Measurements from ENCODE around the gene ACSM2A.
A peak's percentile ranks its signal among the peaks of the same experiment; 100 is the strongest.
"Not testable (repeated sequence)": the region's sequence is repeated elsewhere in the genome, so short reads cannot be mapped to it uniquely, and the experiment has no call there.

The ACSM2A gene

DNA sequence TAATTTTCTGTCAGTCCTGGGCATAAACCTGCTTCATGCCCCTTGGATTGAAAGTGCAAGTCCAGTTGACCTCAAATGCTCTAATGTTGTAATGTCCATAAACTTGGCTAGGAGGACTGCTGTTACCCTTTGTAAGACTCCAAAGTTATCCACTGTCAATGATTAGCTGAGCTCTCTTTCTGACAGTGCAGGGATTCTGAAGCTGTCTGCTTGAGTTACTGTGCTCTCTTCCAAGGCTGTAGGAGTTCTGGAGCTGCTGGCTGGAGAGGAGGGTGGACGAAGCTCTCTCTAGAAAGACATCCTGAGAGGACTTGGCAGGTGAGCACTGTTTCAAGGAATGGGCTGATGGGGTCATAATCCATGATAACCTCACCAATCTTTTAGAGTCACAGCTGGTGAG lies at the start of gene ACSM2A:
Gene ACSM2A, plus strand, starts transcription at position 158 of the 400 bp plus-strand sequence. CDS start 8,594 bp downstream, outside the sequence.
- DNase-seq (ENCODE audit: insufficient read length, low spot score); FAIRE-seq: not testable (repeated sequence)

DNA sequence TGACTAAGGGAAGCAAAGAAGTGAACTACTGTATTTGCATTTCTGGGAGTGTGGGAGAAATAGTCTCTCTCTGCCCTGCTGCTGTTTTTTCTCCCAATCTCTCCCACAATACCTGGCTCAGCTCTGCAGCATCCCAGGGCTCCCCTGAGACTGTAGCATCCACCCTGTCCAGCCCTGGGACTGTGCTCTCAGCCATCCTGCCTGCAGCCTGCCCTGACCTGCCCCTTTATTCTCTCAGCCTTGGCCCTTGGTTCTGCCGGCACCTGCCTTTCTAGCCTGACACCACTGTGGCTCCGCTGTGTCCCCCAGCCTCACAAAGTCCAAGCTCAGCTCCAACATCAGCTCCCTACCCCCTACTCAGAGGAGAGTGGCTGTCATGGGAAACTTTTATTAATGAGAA lies 48.7 kb upstream of the ACSM2A start:
- FAIRE-seq (no peak), DNase-seq (ENCODE audit: insufficient read length, low spot score) (no peak)
- no peak for TF ChIP-seq POLR2A (IDR thresholded peaks at IDR 0.05; ENCODE audit: low read depth, low read length)

DNA sequence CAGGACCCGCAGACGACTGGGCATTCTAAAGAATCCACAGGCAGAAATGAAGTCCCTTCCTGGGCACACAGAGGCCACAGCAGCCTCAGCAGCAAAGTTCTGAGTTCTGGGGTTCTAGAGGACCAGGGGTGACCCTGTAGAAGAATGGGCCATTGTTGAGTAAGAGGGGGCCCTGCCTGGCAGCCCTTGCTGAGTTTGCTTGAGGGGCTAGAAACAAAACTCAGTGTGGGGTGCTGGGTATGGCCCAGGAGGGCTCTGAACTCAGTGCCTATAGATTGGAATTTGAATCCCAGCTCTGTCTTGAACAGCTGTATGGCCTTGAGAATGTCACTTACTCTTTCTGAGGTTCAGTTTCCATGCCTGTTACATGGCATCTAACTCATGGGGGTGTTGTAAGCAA lies 46.7 kb upstream of the ACSM2A start, which contains the start of gene PDILT:
Gene PDILT, minus strand, starts transcription at position 101 of the 400 bp plus-strand sequence. CDS start 5,437 bp downstream, outside the sequence.
- TF ChIP-seq POLR2A (IDR thresholded peaks at IDR 0.05; ENCODE audit: low read depth, low read length), result no peak
- DNase-seq (ENCODE audit: insufficient read length, low spot score) (no peak), FAIRE-seq (no peak)

DNA sequence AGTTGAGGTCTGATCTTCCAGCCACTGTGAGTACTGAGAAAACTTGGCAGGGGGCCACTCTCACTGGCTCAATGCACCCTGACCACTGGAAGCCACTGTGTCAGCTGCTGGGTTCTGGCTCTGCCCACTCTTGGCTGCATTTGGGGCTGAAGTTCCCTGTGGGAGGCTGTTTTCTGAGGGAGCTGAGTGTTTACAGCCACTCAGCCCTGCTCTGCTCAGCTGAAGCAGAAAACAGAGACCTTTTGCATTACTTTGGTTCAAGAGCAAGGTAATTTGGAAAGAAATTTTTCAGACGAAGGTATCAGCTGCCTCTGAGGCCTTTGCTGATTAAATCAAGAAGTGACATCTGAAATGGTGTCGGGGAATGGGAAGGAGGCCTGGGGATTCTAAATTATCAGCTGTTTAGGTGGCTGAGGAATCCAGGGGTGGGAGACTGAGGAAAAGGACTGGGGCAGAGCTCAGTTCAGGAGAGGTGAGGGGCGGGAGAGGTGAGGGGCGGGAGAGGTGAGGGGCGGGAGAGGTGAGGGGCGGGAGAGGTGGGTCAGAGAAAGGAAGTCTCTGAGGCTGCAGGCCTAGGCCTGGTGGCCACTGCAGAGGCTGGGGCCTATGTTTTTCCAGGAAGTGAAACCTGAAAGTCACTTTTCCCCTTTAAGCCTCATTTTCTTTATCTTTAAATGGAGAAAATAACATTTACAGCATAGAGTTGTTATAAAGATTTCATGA lies 41.8 kb upstream of the ACSM2A start, which contains the start of gene ACSM5:
Gene ACSM5, plus strand, starts transcription at position 137 of the 723 bp plus-strand sequence. CDS start 1,951 bp downstream, outside the sequence.
- no peak for DNase-seq (ENCODE audit: insufficient read length, low spot score)

DNA sequence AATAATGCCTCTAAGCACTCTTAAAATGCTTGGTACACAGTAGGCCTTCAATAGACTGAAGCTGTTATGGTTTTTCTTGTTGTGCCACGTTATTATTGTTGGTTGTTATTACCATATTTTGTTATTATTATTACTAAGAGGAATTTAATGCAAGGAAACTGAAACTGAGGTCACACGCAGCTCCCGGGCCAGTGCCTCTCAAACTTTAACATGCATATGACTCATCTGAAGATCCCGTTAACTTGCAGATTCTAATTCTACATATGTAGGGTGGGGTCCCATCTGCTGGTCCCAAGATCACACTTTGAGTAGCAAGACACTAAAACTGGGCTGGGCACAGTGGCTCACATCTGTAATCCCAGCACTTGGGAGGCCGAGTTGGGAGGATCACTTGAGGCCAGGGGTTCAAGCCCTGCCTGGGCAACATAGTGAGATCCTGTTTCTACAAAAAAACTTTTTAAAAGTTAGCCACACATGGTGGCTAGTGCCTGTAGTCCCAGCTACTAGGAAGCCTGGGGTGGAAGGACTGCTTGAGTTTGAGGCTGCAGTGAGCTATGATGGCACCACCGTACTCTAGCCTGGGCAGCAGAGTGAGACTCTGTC lies 41.1 kb upstream of the ACSM2A start:
- FAIRE-seq, result no peak
- TF ChIP-seq POLR2A (IDR thresholded peaks at IDR 0.05; ENCODE audit: low read depth, low read length), result no peak
- peak; percentile 17 for DNase-seq (ENCODE audit: insufficient read length, low spot score)

More for the DNA sequence above, 41.8 kb upstream of the ACSM2A start, which contains the start of gene ACSM5:
- no peak for TF ChIP-seq POLR2A (IDR thresholded peaks at IDR 0.05; ENCODE audit: low read depth, low read length)
- FAIRE-seq, result no peak

GRCh38 chr16:20411055-20411454 lies 40.3 kb upstream of the ACSM2A start:
- DNase-seq (ENCODE audit: insufficient read length, low spot score) (no peak), FAIRE-seq (no peak)
- TF ChIP-seq POLR2A (IDR thresholded peaks at IDR 0.05; ENCODE audit: low read depth, low read length), result no peak

DNA sequence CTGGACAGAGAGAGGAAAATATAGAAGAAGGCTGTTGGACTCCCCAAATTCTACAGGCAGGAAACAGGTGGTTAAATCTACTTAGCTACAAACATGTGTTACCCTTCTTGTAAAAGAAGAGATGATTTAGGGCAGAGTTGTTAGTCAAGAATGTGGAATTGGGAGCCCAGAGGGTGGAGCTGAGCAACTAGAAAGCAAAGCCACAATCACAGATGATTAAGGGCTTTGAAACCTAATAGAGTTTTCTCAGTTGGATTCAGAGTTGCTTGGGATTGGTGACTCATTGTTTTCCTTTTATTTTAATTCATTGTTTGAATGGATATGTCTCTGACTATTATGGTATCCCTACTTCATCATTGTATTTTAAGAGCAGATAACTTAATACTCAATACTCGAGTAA lies 35.8 kb upstream of the ACSM2A start:
- no peak for TF ChIP-seq POLR2A (IDR thresholded peaks at IDR 0.05; ENCODE audit: low read depth, low read length)
- no peak for FAIRE-seq
- no peak for DNase-seq (ENCODE audit: insufficient read length, low spot score)

DNA sequence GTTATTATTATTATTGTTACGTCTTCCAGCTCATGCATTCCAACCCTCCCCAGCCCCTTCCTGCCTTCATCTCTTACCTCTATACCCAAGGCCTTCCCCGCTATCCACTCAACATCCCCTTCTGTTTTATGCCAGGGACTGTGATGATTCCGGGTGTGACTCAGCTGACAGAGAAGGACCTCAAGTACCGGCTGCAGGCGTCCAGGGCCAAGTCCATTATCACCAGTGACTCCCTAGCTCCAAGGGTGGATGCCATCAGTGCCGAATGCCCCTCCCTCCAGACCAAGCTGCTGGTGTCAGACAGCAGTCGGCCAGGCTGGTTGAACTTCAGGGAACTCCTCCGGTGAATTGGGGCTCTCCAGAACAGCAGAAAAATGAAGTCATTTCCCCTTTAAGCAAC lies 32.2 kb upstream of the ACSM2A start:
- DNase-seq (ENCODE audit: insufficient read length, low spot score); FAIRE-seq: not testable (repeated sequence)

DNA sequence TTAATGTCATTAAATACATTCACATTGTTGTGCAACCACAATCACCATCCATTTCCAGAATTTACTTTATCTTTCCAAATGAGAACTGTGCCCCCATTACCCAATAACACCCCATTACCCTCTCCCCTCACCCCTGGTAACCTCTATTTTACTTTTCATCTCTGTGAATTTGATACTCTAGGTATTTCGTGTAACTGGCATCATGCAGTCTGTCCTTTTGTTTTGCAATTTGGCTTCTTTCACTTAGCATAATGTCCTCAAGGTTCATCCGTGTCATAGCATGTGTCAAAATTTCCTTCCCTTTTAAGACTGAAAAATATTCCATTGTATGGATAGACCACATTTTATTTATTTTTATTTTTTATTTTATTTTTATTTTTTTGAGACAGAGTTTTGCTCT lies 29.6 kb upstream of the ACSM2A start:
- FAIRE-seq; DNase-seq (ENCODE audit: insufficient read length, low spot score): not testable (repeated sequence)

DNA sequence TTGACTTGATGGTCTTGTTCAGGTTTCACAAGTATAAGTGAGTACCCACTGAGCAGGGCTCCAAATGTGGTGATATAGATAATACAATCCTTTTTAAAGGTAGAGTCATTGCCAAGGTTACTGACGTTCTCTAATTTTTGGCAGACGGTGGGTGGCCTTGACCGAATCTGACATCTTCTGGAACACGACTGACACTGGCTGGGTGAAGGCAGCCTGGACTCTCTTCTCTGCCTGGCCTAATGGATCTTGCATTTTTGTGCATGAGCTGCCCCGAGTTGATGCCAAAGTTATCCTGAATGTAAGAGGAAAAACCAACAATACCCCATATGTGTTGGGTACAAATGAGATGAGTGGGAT lies 27.6 kb upstream of the ACSM2A start:
- not testable (repeated sequence) for DNase-seq (ENCODE audit: insufficient read length, low spot score); FAIRE-seq

DNA sequence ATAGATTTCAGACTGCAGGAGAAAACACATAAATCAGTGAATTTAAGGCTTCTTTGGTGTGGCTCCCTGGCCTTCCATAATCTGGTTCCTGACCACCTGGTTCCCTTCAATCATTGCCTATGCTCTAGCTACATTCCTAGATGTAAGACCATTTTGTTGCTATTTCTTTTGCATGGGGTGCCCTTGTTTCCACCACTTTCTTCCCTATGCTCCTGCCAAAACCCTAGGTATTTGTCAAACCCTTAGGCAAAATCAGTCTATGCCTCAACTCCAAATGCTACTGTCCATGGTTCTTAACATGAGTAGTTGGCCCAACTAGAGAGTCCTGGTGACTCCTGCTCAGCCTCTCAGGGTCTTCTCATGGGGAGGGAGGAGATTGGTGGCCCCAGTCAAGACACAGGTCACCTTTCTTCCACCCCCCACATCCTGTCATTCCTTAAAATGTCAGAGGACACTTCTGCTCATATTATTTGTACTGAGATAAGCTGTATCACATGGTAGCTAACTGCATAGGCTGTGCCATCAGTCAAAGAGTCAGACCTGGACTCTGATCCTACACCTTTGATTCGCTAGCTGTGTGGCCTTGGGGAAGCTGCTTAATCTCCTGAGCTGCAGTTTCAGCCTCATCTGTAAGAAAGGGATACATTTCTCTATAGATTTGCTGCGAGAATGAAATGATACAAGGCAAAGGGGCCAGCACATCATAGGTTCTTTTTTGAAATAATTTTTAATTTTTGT lies 27.0 kb upstream of the ACSM2A start:
- FAIRE-seq, result no peak
- TF ChIP-seq POLR2A (IDR thresholded peaks at IDR 0.05; ENCODE audit: low read depth, low read length), result no peak

DNA sequence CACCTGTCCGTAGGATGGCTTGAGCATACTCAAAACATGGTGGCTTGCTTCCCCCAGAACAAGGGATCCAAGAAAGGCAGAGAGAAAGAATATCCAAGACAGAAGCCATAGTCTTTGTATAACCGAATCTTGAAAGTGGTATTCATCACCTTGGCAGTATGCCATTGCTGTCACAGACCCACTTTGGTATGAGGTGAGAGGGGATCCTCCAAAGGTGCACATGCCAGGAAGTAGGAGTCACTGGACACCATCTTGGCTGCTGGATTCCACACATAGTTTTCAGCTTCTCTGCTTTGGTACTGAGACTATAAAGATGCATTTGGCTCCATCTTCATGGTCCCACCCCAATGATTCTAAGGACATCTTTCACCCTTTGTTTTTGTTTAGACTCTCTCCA lies 23.9 kb upstream of the ACSM2A start:
- DNase-seq (ENCODE audit: insufficient read length, low spot score); FAIRE-seq: not testable (repeated sequence)

More for the DNA sequence above, 27.0 kb upstream of the ACSM2A start:
- DNase-seq (ENCODE audit: insufficient read length, low spot score), result no peak

DNA sequence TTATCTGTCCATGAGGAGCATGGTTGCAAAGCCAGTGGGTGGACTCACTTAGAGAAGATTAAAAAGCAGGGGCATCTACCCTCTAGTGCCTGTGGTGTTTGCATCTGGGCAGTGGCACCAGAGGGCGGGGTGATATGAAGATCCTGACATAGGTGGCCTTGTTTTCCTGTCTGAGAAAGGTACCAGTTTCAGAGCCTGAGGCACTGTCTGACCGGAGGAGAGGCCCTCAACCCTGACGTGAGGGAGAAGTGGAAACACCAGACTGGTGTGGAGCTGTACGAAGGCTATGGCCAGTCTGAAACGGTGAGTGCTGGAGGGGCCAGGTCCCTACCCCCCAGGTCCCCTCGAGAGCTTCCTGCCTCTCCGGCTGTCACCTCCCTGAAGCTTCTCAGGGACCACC lies 21.8 kb upstream of the ACSM2A start:
- FAIRE-seq; DNase-seq (ENCODE audit: insufficient read length, low spot score): not testable (repeated sequence)

DNA sequence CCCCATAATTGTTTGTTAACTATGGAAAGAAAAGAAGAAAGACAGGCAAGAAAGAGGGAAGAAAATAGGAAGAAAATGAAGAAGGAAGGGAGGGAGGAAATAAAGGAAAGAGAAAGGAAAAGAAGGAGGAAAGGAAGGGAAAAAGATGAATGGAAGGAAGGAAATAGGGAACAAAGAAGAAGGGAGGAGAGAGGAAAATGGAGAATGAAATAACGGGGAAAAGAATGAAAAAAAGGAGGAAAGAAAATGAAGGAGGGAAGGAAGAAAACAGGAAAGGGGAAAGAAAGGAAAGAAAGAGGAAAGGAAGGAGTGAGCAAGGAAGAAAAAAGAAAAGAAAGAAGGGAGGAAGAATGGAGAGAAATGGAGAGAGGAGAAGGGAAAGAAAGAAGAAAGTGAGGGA lies 20.8 kb upstream of the ACSM2A start:
- DNase-seq (ENCODE audit: insufficient read length, low spot score); FAIRE-seq: not testable (repeated sequence)

GRCh38 chr16:20430948-20431347 lies 20.4 kb upstream of the ACSM2A start:
- no peak for FAIRE-seq
- TF ChIP-seq POLR2A (IDR thresholded peaks at IDR 0.05; ENCODE audit: low read depth, low read length), result no peak
- DNase-seq (ENCODE audit: insufficient read length, low spot score), result no peak

GRCh38 chr16:20438950-20439349 lies 12.4 kb upstream of the ACSM2A start:
- DNase-seq (ENCODE audit: insufficient read length, low spot score); FAIRE-seq: not testable (repeated sequence)

DNA sequence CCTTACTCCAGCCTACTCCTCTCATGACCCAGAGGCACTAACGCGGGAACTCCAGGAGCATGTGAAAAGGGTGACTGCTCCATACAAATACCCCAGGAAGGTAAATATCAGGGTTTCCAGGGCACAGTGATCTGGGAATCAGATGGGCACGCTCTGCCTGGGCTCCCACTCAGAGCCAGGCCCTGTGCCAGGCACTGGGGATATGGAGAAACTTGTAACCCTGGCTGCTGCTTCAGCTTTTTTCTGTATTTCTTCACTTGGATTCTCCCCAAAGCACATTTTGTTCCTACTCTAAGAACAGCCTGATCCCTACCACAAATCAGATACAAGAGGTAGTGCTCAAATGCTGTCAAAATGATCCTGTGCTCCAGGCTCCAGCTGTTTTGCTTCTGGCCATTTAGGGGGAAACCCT lies 11.5 kb upstream of the ACSM2A start:
- FAIRE-seq; DNase-seq (ENCODE audit: insufficient read length, low spot score): not testable (repeated sequence)

DNA sequence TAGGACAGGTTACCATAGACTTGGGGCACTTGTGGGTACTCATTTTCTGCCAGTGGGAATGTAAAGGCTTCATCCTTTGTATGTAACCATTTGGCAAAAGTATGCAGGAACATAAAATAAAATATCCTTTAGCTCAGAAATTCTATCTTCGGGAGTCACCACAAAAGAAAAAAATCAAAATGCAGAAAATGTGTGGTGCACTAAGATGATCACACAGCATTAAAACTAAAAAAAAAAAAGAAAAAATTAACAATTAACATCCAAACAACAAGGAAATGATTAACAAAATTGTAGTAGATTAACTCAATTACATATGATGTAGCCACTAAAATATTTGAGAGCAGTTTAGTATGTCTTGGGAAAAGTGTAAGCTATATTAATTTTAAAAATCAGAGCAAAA lies 10.6 kb upstream of the ACSM2A start:
- DNase-seq (ENCODE audit: insufficient read length, low spot score); FAIRE-seq: not testable (repeated sequence)
